Endothelial cell of umbilical vein (primary cell): Measurements from ENCODE around the gene JMJD7. TPM values are rescaled to one million over a fixed set of nuclear protein-coding genes. Genes with fewer than 3 reads are reported as not detected.
A peak's percentile ranks its signal among the peaks of the same experiment; 100 is the strongest.

ENCODE experiments used
- BruUV-seq: library from RNA; stranded (reverse); fragments of 400-500 nt; replicated peaks from 2 replicates; lab custom pipeline; 2021; lab: Mats Ljungman, UMichigan
- CTCF ChIA-PET: fragments of 300-600, 350-600 bp; sonication (Branson Sonifier 250); formaldehyde crosslinking; loops from one replicate; lab custom pipeline; 2021; ENCODE audit warnings: antibody characterized with exemption, inconsistent platforms; lab: Charles Lee
- POLR2A ChIA-PET: fragments of 300-600, 350-600 bp; sonication (Branson Sonifier 250); formaldehyde crosslinking; loops from one replicate; lab custom pipeline; 2021; ENCODE audit warnings: antibody characterized with exemption, inconsistent platforms; lab: Charles Lee
- DNase-seq: peaks from one replicate; pipeline ENCODE4 v3.0.0-alpha.2; 2011; ENCODE audit warnings: low read depth, low spot score
- FAIRE-seq: peaks from 2 replicates; lab custom pipeline; 2011; peaks lifted over from hg19 to GRCh38; lab: Jason Lieb, UNC
- H2AFZ ChIP-seq: 2 replicates; pipeline ENCODE4 v1.6.0; 2012; ENCODE audit warnings: low read depth, low read length, control low read depth, inconsistent platforms
- H3K27ac ChIP-seq: 2 replicates; pipeline ENCODE4 v1.5.1; 2011; ENCODE audit warnings: low read depth, mild to moderate bottlenecking, control low read depth, low read length, moderate library complexity; ENCODE audit not compliant: insufficient read depth
- H3K27me3 ChIP-seq, 2 experiments: 2 replicates each; pipeline versions ENCODE4 v1.6.0 to v1.6.1; 2011; ENCODE audit warnings: low read length in 2 of 2, mixed read lengths in 1 of 2; ENCODE audit not compliant: control insufficient read depth in 2 of 2, insufficient read depth in 2 of 2
- H3K36me3 ChIP-seq, 2 experiments: 2 replicates in 1 of 2; 3 replicates in 1 of 2; pipeline ENCODE4 v1.5.1; 2011; ENCODE audit warnings: low read length in 2 of 2, mild to moderate bottlenecking in 1 of 2, moderate library complexity in 1 of 2; ENCODE audit not compliant: control insufficient read depth in 2 of 2, insufficient read depth in 2 of 2; ENCODE audit errors: extremely low read depth in 1 of 2
- H3K4me1 ChIP-seq: 3 replicates; pipeline ENCODE4 v1.5.1; 2011; ENCODE audit warnings: mild to moderate bottlenecking, low read length; ENCODE audit not compliant: control insufficient read depth, insufficient read depth; ENCODE audit errors: extremely low read depth
- H3K4me2 ChIP-seq: 2 replicates; pipeline ENCODE4 v1.6.1; 2011; ENCODE audit warnings: low read length, control low read depth, mixed read lengths; ENCODE audit not compliant: insufficient read depth
- H3K4me3 ChIP-seq, 3 experiments: fragments of 200-600 bp in 1 of 3; sonication (generic), shearing (Covaris generic) in 1 of 3; replicated peaks in 1 of 3; 2 replicates each; pipeline ENCODE4 v1.5.1; 2011 to 2016; ENCODE audit warnings: control low read depth in 3 of 3, low read length in 3 of 3, mild to moderate bottlenecking in 2 of 3, inconsistent platforms in 1 of 3, low read depth in 1 of 3, moderate library complexity in 1 of 3; ENCODE audit not compliant: insufficient read depth in 1 of 3
- H3K79me2 ChIP-seq: 2 replicates; pipeline ENCODE4 v1.6.0; 2012; ENCODE audit warnings: low read length, inconsistent platforms; ENCODE audit not compliant: control insufficient read depth, insufficient read depth
- H3K9ac ChIP-seq: replicated peaks from 2 replicates; pipeline ENCODE3; 2011; ENCODE audit warnings: low read length, control low read depth; ENCODE audit not compliant: insufficient read depth; ENCODE audit errors: extremely low read depth
- H3K9me1 ChIP-seq: replicated peaks from 3 replicates; pipeline ENCODE4 v1.6.0; 2011; ENCODE audit warnings: mild to moderate bottlenecking, low read length; ENCODE audit not compliant: control insufficient read depth, insufficient read depth; ENCODE audit errors: extremely low read depth
- H3K9me3 ChIP-seq: replicated peaks from 2 replicates; pipeline ENCODE4 v1.5.1; 2012; ENCODE audit warnings: low read length, inconsistent platforms; ENCODE audit not compliant: control insufficient read depth, insufficient read depth
- H4K20me1 ChIP-seq: replicated peaks from 2 replicates; pipeline ENCODE3; 2011; ENCODE audit warnings: mild to moderate bottlenecking, low read length; ENCODE audit not compliant: control insufficient read depth, insufficient read depth; ENCODE audit errors: extremely low read depth
- CTCF ChIP-seq, 2 donors: IDR thresholded peaks; 1 replicate in 1 of 2; 2 replicates in 1 of 2; pipeline ENCODE4 v1.5.1; 2011; ENCODE audit warnings: low read length in 2 of 2, mild to moderate bottlenecking in 2 of 2, moderate library complexity in 2 of 2, control low read depth in 1 of 2, inconsistent platforms in 1 of 2, low read depth in 1 of 2; ENCODE audit not compliant: insufficient read depth in 1 of 2; ENCODE audit errors: extremely low read depth in 1 of 2
- EZH2 ChIP-seq: IDR thresholded peaks from 2 replicates; pipeline ENCODE4 v1.6.1; 2012; ENCODE audit warnings: borderline replicate concordance, low read depth, mild to moderate bottlenecking, moderate library complexity, low read length, inconsistent platforms; ENCODE audit not compliant: severe bottlenecking
- FOS ChIP-seq: IDR thresholded peaks from 2 replicates; pipeline ENCODE4 v1.6.1; 2011; ENCODE audit warnings: mild to moderate bottlenecking, low read length, moderate library complexity, borderline replicate concordance; ENCODE audit not compliant: insufficient read depth
- GATA2 ChIP-seq: IDR thresholded peaks from 2 replicates; pipeline ENCODE4 v1.7.0; 2011; ENCODE audit warnings: low read depth, mild to moderate bottlenecking, moderate library complexity, mixed read lengths, low read length; ENCODE audit not compliant: insufficient read length, insufficient read depth
- MYC ChIP-seq: IDR thresholded peaks from one replicate; pipeline ENCODE4 v1.6.1; 2011; ENCODE audit warnings: mild to moderate bottlenecking, low read depth, low read length
- POLR2A ChIP-seq: IDR thresholded peaks from 2 replicates; pipeline ENCODE4 v1.6.1; 2012; ENCODE audit warnings: low read depth, mild to moderate bottlenecking, control low read depth, low read length
- POLR2AphosphoS5 ChIP-seq: IDR thresholded peaks from 2 replicates; pipeline ENCODE4 v1.6.1; 2012; ENCODE audit warnings: low read depth, mild to moderate bottlenecking, control low read depth, low read length, moderate library complexity; ENCODE audit not compliant: insufficient read depth
- dilution Hi-C: fragments of 300-500 bp; cut with MboI; formaldehyde crosslinking; loops from one replicate; pipeline ENCODE4 v1.15.0; 2019; ENCODE audit warnings: low sequenced_read_pairs; ENCODE audit not compliant: extremely low pct_ligation_motif_present
- intact Hi-C: fragments of 100-400 bp; cut with micrococcal nuclease; formaldehyde crosslinking; loops from one replicate; pipeline ENCODE4 v1.10.0; 2022
- polyA plus RNA-seq, 4 experiments: library from polyadenylated mRNA; depleted of rRNA in 3 of 4; stranded (reverse) in 3 of 4; unstranded in 1 of 4; fragments of >200 nt; gene quantifications; 2 replicates each; pipeline versions ENCODE4 v1.2.1 to v1.2.3, GENCODE V29; 2011 to 2012; ENCODE audit warnings: missing spikeins in 1 of 4
- total RNA-seq: library from RNA; stranded (reverse); gene quantifications from 2 replicates; pipeline ENCODE4 v1.2.3, GENCODE V29; 2021

The JMJD7 gene
- total and polyA plus RNA-seq, 2 donors (not counting 3 experiments of a cell fraction or from before 2014, with no cell fraction given), result 7.3 to 11.4 TPM

DNA sequence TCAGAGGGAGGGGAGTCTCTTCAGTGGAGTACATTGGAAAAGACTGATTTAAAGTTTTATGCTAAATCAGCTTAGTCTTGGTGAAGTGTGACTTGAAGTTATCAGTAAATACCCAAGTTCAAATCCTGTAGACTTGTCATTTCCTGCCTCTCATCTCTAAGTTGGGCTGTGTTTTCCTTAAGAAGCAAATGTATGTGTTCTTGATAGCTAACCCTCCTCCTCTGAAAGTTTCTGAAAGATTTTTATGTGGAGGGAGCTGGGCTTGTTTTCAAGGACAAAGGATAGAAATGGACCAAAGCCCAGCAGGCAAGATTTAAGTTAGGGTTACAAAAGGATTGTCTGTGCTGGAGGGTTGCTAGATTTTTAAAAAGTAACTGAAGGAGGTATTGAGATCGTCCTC lies 49.4 kb upstream of the JMJD7 start:
- CTCF ChIA-PET, result interaction anchor here (0.6 to 13.5 kb wide), 4 partner anchors 15 to 553 kb away, joined by 3 to 754 read pairs (median 112); no protein-coding TSS in a partner anchor
- Histone ChIP-seq H3K27ac (peak overlapping the region; percentile 63), H3K4me1 (peaks cover 64% of the 10 kb centered on the region), H3K79me2 (peaks cover 74% of the 10 kb centered on the region), H3K9me3 (no peaks in the 10 kb centered on the region), H3K27me3 (no peaks in the 10 kb centered on the region), H3K4me3 (peak overlapping the region in 1 of 3 experiments; percentile 36), H3K36me3 (no peaks in the 10 kb centered on the region), H2AFZ (no peak overlapping the region), H3K9me1 (no peaks in the 10 kb centered on the region), H4K20me1 (no peaks in the 10 kb centered on the region), H3K9ac (peak overlapping the region; percentile 16), H3K4me2 (peak overlapping the region; percentile 99)
- intact Hi-C loops (no loop called here), dilution Hi-C loops (no loop called here)
- POLR2A ChIA-PET, result interaction anchor here (0.6 to 1.8 kb wide), 3 partner anchors 11 to 288 kb away, joined by 4 to 10 read pairs (median 5); no protein-coding TSS in a partner anchor
- BruUV-seq, result no TSS peak
- TF ChIP-seq FOS (peak; percentile 34), MYC (no peak), GATA2 (peak; percentile 63), POLR2A (no peak)
- peak; percentile 66 for DNase-seq
- peak; percentile 78 for FAIRE-seq

- ChIA-PET CTCF (interaction anchor here (1.0 to 13.5 kb wide), 3 partner anchors 8 to 27 kb away, joined by 3 to 754 read pairs (median 219); no protein-coding TSS in a partner anchor), POLR2A (no interaction called here)
- TF ChIP-seq FOS, result no peak
- TF ChIP-seq CTCF (IDR thresholded peaks at IDR 0.05; ENCODE audit: extremely low read depth in 1 of 2, insufficient read depth in 1 of 2, low read depth in 1 of 2, low read length in 2 of 2), result no peak
- TF ChIP-seq MYC, result no peak
- TF ChIP-seq POLR2AphosphoS5, result no peak
- TF ChIP-seq EZH2, result no peak
- Histone ChIP-seq H3K79me2 (peaks cover 82% of the 10 kb centered on the region), H3K4me1 (peaks cover 59% of the 10 kb centered on the region), H3K4me3 (no peak overlapping the region), H3K9me1 (no peaks in the 10 kb centered on the region), H3K27me3 (no peaks in the 10 kb centered on the region), H2AFZ (no peak overlapping the region), H3K9ac (no peak overlapping the region), H3K27ac (peak overlapping the region; percentile 38), H4K20me1 (no peaks in the 10 kb centered on the region), H3K4me2 (no peak overlapping the region), H3K36me3 (no peaks in the 10 kb centered on the region), H3K9me3 (no peaks in the 10 kb centered on the region)
- dilution Hi-C loops (no loop called here), intact Hi-C loops (no loop called here)
- no peak for DNase-seq
- BruUV-seq, result no TSS peak
- no peak for FAIRE-seq
Observed at GRCh38 chr15:41779662-41780157, 48.2 kb upstream of the JMJD7 start.
